Measurements from ENCODE around the gene RADIL.

GRCh38 chr7:4822677-4823076 lies 60.8 kb downstream of the RADIL start:
- TF ChIP-seq EZH2 (IDR thresholded peaks at IDR 0.05; ENCODE audit: low read length, unreplicated experiment) (no peak), CTCF (conservative IDR thresholded peaks at IDR 0.05; ENCODE audit: low read depth, low read length) (no peak), EZH2phosphoT487 (IDR thresholded peaks at IDR 0.05; ENCODE audit: borderline replicate concordance, low read length) (no peak)

Data from PC-3 (cell line).